Loucy (cell line): Measurements from ENCODE around the gene SDC3.

Source experiments
- H2AFZ ChIP-seq: fragments of 200-600 bp; sonication (generic); 2 replicates; pipeline ENCODE4 v1.6.0; 2016; ENCODE audit warnings: antibody characterized with exemption, mild to moderate bottlenecking, low read length, moderate library complexity
- H3F3A ChIP-seq: fragments of 200-600 bp; 2 replicates; pipeline ENCODE4 v1.6.0; 2016; ENCODE audit warnings: antibody characterized with exemption, low read depth, mild to moderate bottlenecking
- H3K27me3 ChIP-seq: fragments of 200-600 bp; sonication (generic); 2 replicates; pipeline ENCODE4 v1.6.1; 2014; ENCODE audit warnings: low read length, mild to moderate bottlenecking; ENCODE audit not compliant: insufficient read depth, poor library complexity, severe bottlenecking
- H3K36me3 ChIP-seq: fragments of 200-600 bp; sonication (generic); 2 replicates; pipeline ENCODE4 v1.6.1; 2016; ENCODE audit warnings: low read length; ENCODE audit not compliant: insufficient read depth
- H3K4me1 ChIP-seq: fragments of 200-600 bp; sonication (generic); 2 replicates; pipeline ENCODE4 v1.5.1; 2014; ENCODE audit warnings: low read length, mild to moderate bottlenecking; ENCODE audit not compliant: insufficient read depth, poor library complexity, severe bottlenecking
- H3K4me2 ChIP-seq: fragments of 200-600 bp; sonication (generic); 2 replicates; pipeline ENCODE4 v1.6.0; 2014; ENCODE audit warnings: antibody characterized with exemption, low read length, low read depth, mild to moderate bottlenecking; ENCODE audit not compliant: poor library complexity, severe bottlenecking
- H3K4me3 ChIP-seq: fragments of 200-600 bp; sonication (generic); 2 replicates; pipeline ENCODE4 v1.5.1; 2014; ENCODE audit warnings: low read length, mild to moderate bottlenecking, mixed read lengths; ENCODE audit not compliant: poor library complexity, severe bottlenecking
- H3K79me2 ChIP-seq: fragments of 200-600 bp; sonication (generic); 2 replicates; pipeline ENCODE4 v1.6.1; 2014; ENCODE audit warnings: low read length; ENCODE audit not compliant: insufficient read depth
- H3K9ac ChIP-seq: fragments of 200-600 bp; sonication (generic); 2 replicates; pipeline ENCODE4 v1.6.0; 2014; ENCODE audit warnings: mild to moderate bottlenecking, low read depth, low read length, moderate library complexity; ENCODE audit not compliant: poor library complexity, severe bottlenecking
- H3K9me2 ChIP-seq: fragments of 200-600 bp; sonication (generic); replicated peaks from 2 replicates; pipeline ENCODE4 v1.6.1; 2016; ENCODE audit warnings: low read depth, low read length, mixed read lengths
- H3K9me3 ChIP-seq: fragments of 200-600 bp; sonication (generic); 2 replicates; pipeline ENCODE4 v1.6.1; 2014; ENCODE audit warnings: mild to moderate bottlenecking, antibody characterized with exemption, low read length, low read depth; ENCODE audit not compliant: insufficient read depth
- H4K20me1 ChIP-seq: fragments of 200-600 bp; sonication (generic); 2 replicates; pipeline ENCODE4 v1.6.0; 2014; ENCODE audit warnings: antibody characterized with exemption, low read length, mild to moderate bottlenecking; ENCODE audit not compliant: insufficient read depth, poor library complexity, severe bottlenecking
- CTCF ChIP-seq: fragments of 200-600 bp; sonication (generic); conservative IDR thresholded peaks from 2 replicates; pipeline ENCODE4 v1.5.1; 2014; ENCODE audit warnings: mild to moderate bottlenecking, antibody characterized with exemption, low read length
- EZH2phosphoT487 ChIP-seq: fragments of 200-600 bp; IDR thresholded peaks from 2 replicates; pipeline ENCODE4 v1.6.1; 2018; ENCODE audit warnings: antibody characterized with exemption, mild to moderate bottlenecking, moderate library complexity, borderline replicate concordance

Gene SDC3

GRCh38 chr1:30866594-30866993, 42.0 kb downstream of the SDC3 start:
- Histone ChIP-seq H3K4me2 (no peak overlapping the region), H3K9me3 (peaks cover under 1% of the 10 kb centered on the region; the same call in 1 of the 2 replicates), H2AFZ (no peak overlapping the region), H3K4me3 (no peak overlapping the region), H3K9me2 (no peaks in the 10 kb centered on the region), H4K20me1 (peaks cover 4% of the 10 kb centered on the region), H3K9ac (no peak overlapping the region), H3F3A (no peaks in the 10 kb centered on the region), H3K27me3 (peaks cover 76% of the 10 kb centered on the region), H3K79me2 (no peaks in the 10 kb centered on the region), H3K4me1 (no peaks in the 10 kb centered on the region), H3K36me3 (no peaks in the 10 kb centered on the region)
- no peak for TF ChIP-seq EZH2phosphoT487
- TF ChIP-seq CTCF = no peak

- H3K4me3 ChIP-seq = no peak overlapping the region
- peaks cover 78% of the 10 kb centered on the region for H3K27me3 ChIP-seq
- no peak overlapping the region for H3K4me2 ChIP-seq
- H4K20me1 ChIP-seq = peaks cover 4% of the 10 kb centered on the region
- H3K9me2 ChIP-seq = no peaks in the 10 kb centered on the region
- H3K79me2 ChIP-seq = no peaks in the 10 kb centered on the region
- TF ChIP-seq CTCF (no peak), EZH2phosphoT487 (no peak)
- no peaks in the 10 kb centered on the region for H3K9me3 ChIP-seq
- no peak overlapping the region for H2AFZ ChIP-seq
- H3F3A ChIP-seq = no peaks in the 10 kb centered on the region
- no peaks in the 10 kb centered on the region for H3K4me1 ChIP-seq
- no peak overlapping the region for H3K9ac ChIP-seq
- no peaks in the 10 kb centered on the region for H3K36me3 ChIP-seq
Observed at GRCh38 chr1:30864681-30865080, 43.9 kb downstream of the SDC3 start.

- Histone ChIP-seq H3K9ac (no peak overlapping the region), H3K4me1 (no peaks in the 10 kb centered on the region), H3K79me2 (no peaks in the 10 kb centered on the region), H3K4me3 (no peak overlapping the region), H3F3A (no peaks in the 10 kb centered on the region), H4K20me1 (no peaks in the 10 kb centered on the region), H3K9me3 (no peaks in the 10 kb centered on the region), H3K9me2 (no peaks in the 10 kb centered on the region), H3K4me2 (no peak overlapping the region), H3K36me3 (no peaks in the 10 kb centered on the region), H3K27me3 (peaks cover 85% of the 10 kb centered on the region), H2AFZ (no peak overlapping the region)
- no peak for TF ChIP-seq CTCF
Observed at GRCh38 chr1:30863858-30864604, 44.5 kb downstream of the SDC3 start.
